IMR-90 (cell line): ENCODE data around the gene VPS26C. TPM values are rescaled to one million over a fixed set of nuclear protein-coding genes. Genes with fewer than 3 reads are reported as not detected.
A peak's percentile ranks its signal among the peaks of the same experiment; 100 is the strongest.

ENCODE experiments used
- ATAC-seq: fragments of 200-7000 bp; cut with Tn5 transposase; 2 replicates; pipeline ENCODE4 v1.9.1; 2020; ENCODE audit warnings: low read depth, mild to moderate bottlenecking, moderate library complexity
- BruUV-seq: library from RNA; stranded (reverse); fragments of 400-500 nt; replicated peaks from 2 replicates; lab custom pipeline; 2021; lab: Mats Ljungman, UMichigan
- CTCF ChIA-PET: fragments of 300-600 bp; formaldehyde crosslinking; extraction: SDS; loops from one replicate; lab custom pipeline; 2021; ENCODE audit warnings: antibody characterized with exemption; lab: Yijun Ruan, JAX
- POLR2A ChIA-PET: fragments of 300-600 bp; sonication (Branson Sonifier 250); formaldehyde crosslinking; loops from one replicate; lab custom pipeline; 2022; ENCODE audit warnings: antibody characterized with exemption; ENCODE audit not compliant: unreplicated experiment; lab: Charles Lee
- DNase-seq: peaks from one replicate; pipeline ENCODE4 v3.0.0; 2013
- H2AFZ ChIP-seq: replicated peaks from 2 replicates; pipeline ENCODE3; 2013; ENCODE audit warnings: low read length, mild to moderate bottlenecking; ENCODE audit not compliant: poor library complexity
- H2AK5ac ChIP-seq: 2 replicates; pipeline ENCODE4 v1.6.1; 2013; ENCODE audit warnings: low read depth, low read length, inconsistent platforms
- H2AK9ac ChIP-seq: replicated peaks from 2 replicates; pipeline ENCODE3; 2013; ENCODE audit warnings: mild to moderate bottlenecking, low read depth, low read length, moderate library complexity; ENCODE audit not compliant: poor library complexity
- H2BK120ac ChIP-seq: 2 replicates; pipeline ENCODE4 v1.6.1; 2013; ENCODE audit warnings: low read depth, low read length, inconsistent platforms
- H2BK15ac ChIP-seq: 3 replicates; pipeline ENCODE4 v1.6.1; 2013; ENCODE audit warnings: low read depth, low read length, inconsistent platforms
- H2BK20ac ChIP-seq: 2 replicates; pipeline ENCODE4 v1.6.1; 2013; ENCODE audit warnings: low read depth, mild to moderate bottlenecking, inconsistent platforms, low read length, moderate library complexity
- H2BK5ac ChIP-seq: 2 replicates; pipeline ENCODE4 v1.6.1; 2013; ENCODE audit warnings: mild to moderate bottlenecking, low read depth, low read length, inconsistent platforms; ENCODE audit not compliant: poor library complexity, severe bottlenecking
- H3K14ac ChIP-seq: replicated peaks from 2 replicates; pipeline ENCODE4 v1.6.1; 2013; ENCODE audit warnings: low read depth, low read length, inconsistent platforms
- H3K18ac ChIP-seq: 2 replicates; pipeline ENCODE4 v1.6.1; 2013; ENCODE audit warnings: low read depth, low read length, control low read depth
- H3K23ac ChIP-seq: 2 replicates; pipeline ENCODE4 v1.6.1; 2013; ENCODE audit warnings: low read depth, low read length, inconsistent platforms
- H3K27ac ChIP-seq: 2 replicates; pipeline ENCODE4 v1.5.1; 2013; ENCODE audit warnings: mild to moderate bottlenecking, control low read depth, low read length; ENCODE audit not compliant: insufficient read depth
- H3K27me3 ChIP-seq: 2 replicates; pipeline ENCODE4 v1.6.1; 2013; ENCODE audit warnings: low read length; ENCODE audit not compliant: control insufficient read depth, insufficient read depth
- H3K36me3 ChIP-seq: 2 replicates; pipeline ENCODE4 v1.6.1; 2013; ENCODE audit warnings: low read length, mixed read lengths; ENCODE audit not compliant: control insufficient read depth, insufficient read depth
- H3K4ac ChIP-seq: 2 replicates; pipeline ENCODE4 v1.6.1; 2013; ENCODE audit warnings: low read depth, low read length, inconsistent platforms
- H3K4me1 ChIP-seq: 2 replicates; pipeline ENCODE4 v1.6.1; 2013; ENCODE audit warnings: low read length, mixed read lengths; ENCODE audit not compliant: control insufficient read depth, insufficient read depth
- H3K4me2 ChIP-seq: 2 replicates; pipeline ENCODE4 v1.6.1; 2013; ENCODE audit warnings: low read depth, mild to moderate bottlenecking, control low read depth, low read length, moderate library complexity
- H3K4me3 ChIP-seq: 2 replicates; pipeline ENCODE4 v1.5.1; 2013; ENCODE audit warnings: low read depth, mild to moderate bottlenecking, control low read depth, low read length, moderate library complexity; ENCODE audit not compliant: insufficient read depth
- H3K56ac ChIP-seq: 2 replicates; pipeline ENCODE4 v1.6.1; 2013; ENCODE audit warnings: low read length, inconsistent platforms; ENCODE audit not compliant: insufficient read depth; ENCODE audit errors: extremely low read depth
- H3K79me1 ChIP-seq, 2 experiments: 2 replicates each; pipeline ENCODE4 v1.6.1; 2013; ENCODE audit warnings: low read length in 2 of 2, inconsistent platforms in 1 of 2, low read depth in 1 of 2
- H3K9ac ChIP-seq: 2 replicates; pipeline ENCODE4 v1.6.1; 2013; ENCODE audit warnings: low read depth, low read length, control low read depth
- H3K9me1 ChIP-seq: 2 replicates; pipeline ENCODE4 v1.6.1; 2013; ENCODE audit warnings: low read length, inconsistent platforms; ENCODE audit not compliant: insufficient read depth
- H3K9me3 ChIP-seq: 2 replicates; pipeline ENCODE4 v1.6.1; 2013; ENCODE audit warnings: low read length; ENCODE audit not compliant: control insufficient read depth, insufficient read depth
- H4K20me1 ChIP-seq: 2 replicates; pipeline ENCODE4 v1.6.1; 2013; ENCODE audit warnings: low read length, inconsistent platforms; ENCODE audit not compliant: insufficient read depth
- H4K5ac ChIP-seq: 2 replicates; pipeline ENCODE4 v1.6.1; 2013; ENCODE audit warnings: mild to moderate bottlenecking, low read depth, low read length, control low read depth
- H4K8ac ChIP-seq, 2 experiments: 2 replicates each; pipeline ENCODE4 v1.6.1; 2013; ENCODE audit warnings: low read depth in 2 of 2, low read length in 2 of 2, control low read depth in 1 of 2, inconsistent platforms in 1 of 2
- H4K91ac ChIP-seq: 2 replicates; pipeline ENCODE4 v1.6.1; 2013; ENCODE audit warnings: low read depth, low read length, inconsistent platforms; ENCODE audit not compliant: insufficient read depth
- CEBPB ChIP-seq: IDR thresholded peaks from 2 replicates; pipeline ENCODE4 v1.6.1; 2012; ENCODE audit warnings: low read depth, low read length, improper control_type of control experiment
- MXI1 ChIP-seq: IDR thresholded peaks from 2 replicates; pipeline ENCODE4 v1.6.1; 2012; ENCODE audit warnings: low read depth, mild to moderate bottlenecking, low read length, moderate library complexity, borderline replicate concordance
- WGBS, 2 experiments: methylation state at CpG; one replicate each; pipeline versions ENCODE4 v1.1.5 to v1.1.7; 2013; ENCODE audit warnings: missing lambda C conversion rate in 2 of 2; ENCODE audit not compliant: insufficient read length in 1 of 2; ENCODE audit errors: extremely low coverage in 2 of 2; 5-methylcytosine and 5-hydroxymethylcytosine counted together
- dilution Hi-C: fragments of 300-500 bp; cut with HindIII; formaldehyde crosslinking; loops from one replicate; pipeline ENCODE4 v1.14.3; 2018; ENCODE audit warnings: low sequenced_read_pairs; ENCODE audit not compliant: unreplicated experiment
- in situ Hi-C: fragments of 300-500 bp; cut with MboI; formaldehyde crosslinking; loops from 3 replicates; pipeline ENCODE4 v1.14.3; 2019; ENCODE audit warnings: low sequenced_read_pairs, inconsistent platforms, mixed read lengths
- intact Hi-C: fragments of 100-400 bp; cut with micrococcal nuclease; formaldehyde crosslinking; loops from 2 replicates; pipeline ENCODE4 v1.10.0; 2022
- polyA plus RNA-seq, 3 experiments: library from polyadenylated mRNA; depleted of rRNA; stranded (reverse); fragments of >200 nt; gene quantifications; 2 replicates each; pipeline ENCODE4 v1.2.3, GENCODE V29; 2012; ENCODE audit warnings: low replicate concordance in 1 of 3
- total RNA-seq: library from RNA; depleted of rRNA; stranded (reverse); fragments of >200 nt; gene quantifications from 2 replicates; pipeline ENCODE4 v1.2.3, GENCODE V29; 2012

Gene VPS26C
- total and polyA plus RNA-seq, 2 of the 4 experiments (the other 2 are of a cell fraction): 30.0 to 36.6 TPM

DNA sequence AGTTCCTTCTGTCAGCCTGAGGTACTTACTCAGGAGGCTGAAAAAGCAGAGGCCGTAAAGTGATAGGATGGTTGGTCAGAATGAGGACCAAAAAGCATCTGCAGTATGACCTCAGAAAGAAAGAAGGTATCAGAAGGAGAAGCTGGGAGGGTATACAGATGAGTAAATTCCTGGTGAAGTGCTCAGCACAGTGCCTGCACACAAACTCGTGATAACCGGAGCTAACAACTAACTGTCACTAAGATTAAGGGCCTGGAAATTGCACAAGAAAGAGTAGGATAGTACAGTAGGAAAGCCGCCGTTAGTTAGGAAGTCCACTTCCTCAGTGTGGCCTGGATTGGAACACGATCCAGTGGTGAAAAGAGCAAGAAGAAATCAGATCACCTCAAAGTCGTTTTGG is 62.6 kb downstream of the VPS26C start:
- BruUV-seq: no TSS peak
- no peak overlapping the region for H2AK9ac ChIP-seq
- H2AK5ac ChIP-seq: no peak overlapping the region
- H4K20me1 ChIP-seq: peaks cover 2% of the 10 kb centered on the region
- H4K8ac ChIP-seq: no peak overlapping the region
- no peak overlapping the region for H4K91ac ChIP-seq
- H2BK20ac ChIP-seq: no peak overlapping the region
- no peak overlapping the region for H2BK5ac ChIP-seq
- H4K5ac ChIP-seq: no peak overlapping the region
- H3K9ac ChIP-seq: no peak overlapping the region
- no peak overlapping the region for H2BK120ac ChIP-seq
- no peak overlapping the region for H3K56ac ChIP-seq
- DNase-seq: peak; percentile 62
- no peak overlapping the region for H2AFZ ChIP-seq
- H3K79me1 ChIP-seq: peaks cover 8 to 18% of the 10 kb centered on the region in 2 experiments; a peak in 2 of 4 replicates
- in situ Hi-C loops (no loop called here), intact Hi-C loops (no loop called here), dilution Hi-C loops (no loop called here)
- peaks cover 13% of the 10 kb centered on the region for H3K9me1 ChIP-seq
- peaks cover 5% of the 10 kb centered on the region for H3K4me1 ChIP-seq
- H3K9me3 ChIP-seq: no peaks in the 10 kb centered on the region
- no peak overlapping the region for H3K23ac ChIP-seq
- no peak overlapping the region for H2BK15ac ChIP-seq
- H3K27me3 ChIP-seq: no peaks in the 10 kb centered on the region
- H3K27ac ChIP-seq: no peak overlapping the region
- peak; percentile 28 for ATAC-seq
- TF ChIP-seq CEBPB (0 out of 2 replicates have a peak, but pooled peaks have one; percentile 20), MXI1 (no peak)
- CTCF ChIA-PET: no interaction called here
- H3K14ac ChIP-seq: no peak overlapping the region
- no peak overlapping the region for H3K4ac ChIP-seq
- no peak overlapping the region for H3K18ac ChIP-seq
- POLR2A ChIA-PET: no interaction called here
- no peak overlapping the region for H3K4me2 ChIP-seq
- peaks cover 24% of the 10 kb centered on the region for H3K36me3 ChIP-seq
- WGBS, 2 experiments: 90% methylated on average over 2 of the region's 7 CpGs; no CpG with 5 or more reads in 1 of the 2 experiments
- no peak overlapping the region for H3K4me3 ChIP-seq
